BE2C (cell line): Measurements from ENCODE around the gene RNF17.

Experiments
- DNase-seq: peaks from one replicate; pipeline ENCODE4 v3.0.0-alpha.2; 2020
- H3K27me3 ChIP-seq: fragments of 250-450 bp; sonication (Bioruptor Pico); 2 replicates; pipeline ENCODE4 v1.5.1; 2020; ENCODE audit warnings: mild to moderate bottlenecking
- H3K36me3 ChIP-seq: fragments of 250-450 bp; sonication (Bioruptor Pico); 2 replicates; pipeline ENCODE4 v1.5.1; 2020; ENCODE audit warnings: mild to moderate bottlenecking
- H3K4me1 ChIP-seq: fragments of 250-450 bp; sonication (Bioruptor Pico); 2 replicates; pipeline ENCODE4 v1.5.1; 2020
- H3K4me3 ChIP-seq: 2 replicates; pipeline ENCODE4 v1.5.1; 2011; ENCODE audit warnings: low read depth, low read length
- H3K9me3 ChIP-seq: fragments of 250-450 bp; sonication (Bioruptor Pico); 2 replicates; pipeline ENCODE4 v1.5.1; 2020
- TF ChIP-seq, protein P1 (sequence below): IDR thresholded peaks from 2 replicates; pipeline ENCODE4 v1.5.1; 2012; ENCODE audit warnings: mild to moderate bottlenecking, low read depth, low read length

RNF17 gene

DNA sequence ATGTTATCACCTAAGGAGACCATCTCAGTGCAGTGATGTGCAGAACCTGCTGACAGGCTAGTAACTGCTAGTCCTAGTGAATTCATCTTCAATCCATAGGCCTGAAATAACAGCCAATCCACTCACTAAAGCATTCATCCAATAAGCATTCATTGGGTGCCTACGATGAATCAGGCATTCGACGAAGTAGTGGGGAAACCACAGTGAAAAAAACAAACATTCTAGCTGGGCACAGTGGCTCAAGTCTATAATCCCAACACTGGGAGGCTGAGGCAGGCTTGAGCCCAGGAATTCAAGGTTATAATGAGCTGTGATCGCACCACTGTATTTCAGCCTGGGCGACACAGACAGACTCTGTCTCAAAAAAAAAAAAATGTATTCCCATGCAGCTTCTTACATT is 135.6 kb downstream of the RNF17 start:
- Histone ChIP-seq H3K36me3 (peaks cover 13% of the 10 kb centered on the region), H3K27me3 (no peaks in the 10 kb centered on the region), H3K4me1 (no peaks in the 10 kb centered on the region), H3K9me3 (no peaks in the 10 kb centered on the region), H3K4me3 (no peak overlapping the region)
- TF ChIP-seq, protein P1, sequence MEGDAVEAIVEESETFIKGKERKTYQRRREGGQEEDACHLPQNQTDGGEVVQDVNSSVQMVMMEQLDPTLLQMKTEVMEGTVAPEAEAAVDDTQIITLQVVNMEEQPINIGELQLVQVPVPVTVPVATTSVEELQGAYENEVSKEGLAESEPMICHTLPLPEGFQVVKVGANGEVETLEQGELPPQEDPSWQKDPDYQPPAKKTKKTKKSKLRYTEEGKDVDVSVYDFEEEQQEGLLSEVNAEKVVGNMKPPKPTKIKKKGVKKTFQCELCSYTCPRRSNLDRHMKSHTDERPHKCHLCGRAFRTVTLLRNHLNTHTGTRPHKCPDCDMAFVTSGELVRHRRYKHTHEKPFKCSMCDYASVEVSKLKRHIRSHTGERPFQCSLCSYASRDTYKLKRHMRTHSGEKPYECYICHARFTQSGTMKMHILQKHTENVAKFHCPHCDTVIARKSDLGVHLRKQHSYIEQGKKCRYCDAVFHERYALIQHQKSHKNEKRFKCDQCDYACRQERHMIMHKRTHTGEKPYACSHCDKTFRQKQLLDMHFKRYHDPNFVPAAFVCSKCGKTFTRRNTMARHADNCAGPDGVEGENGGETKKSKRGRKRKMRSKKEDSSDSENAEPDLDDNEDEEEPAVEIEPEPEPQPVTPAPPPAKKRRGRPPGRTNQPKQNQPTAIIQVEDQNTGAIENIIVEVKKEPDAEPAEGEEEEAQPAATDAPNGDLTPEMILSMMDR, result no peak
- DNase-seq, result no peak

DNA sequence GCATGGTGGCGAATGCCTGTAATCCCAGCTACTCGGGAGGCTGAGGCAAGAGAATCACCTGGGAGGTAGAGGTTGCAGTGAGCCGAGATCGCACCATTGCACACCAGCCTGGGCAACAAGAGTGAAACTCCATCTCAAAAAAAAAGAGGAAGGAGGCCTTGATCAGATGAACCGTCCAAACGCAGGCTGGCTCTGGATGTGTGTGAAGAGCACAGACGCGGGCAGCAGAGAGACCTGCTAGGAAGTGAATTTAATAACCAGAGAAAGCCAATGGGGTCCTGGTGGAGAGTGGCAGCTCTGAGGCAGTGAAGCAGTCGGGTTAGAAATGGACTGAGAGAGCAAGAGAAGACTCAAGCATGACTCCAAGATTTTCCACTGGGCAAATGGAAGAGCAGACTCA is 136.5 kb downstream of the RNF17 start:
- peaks cover 19% of the 10 kb centered on the region for H3K36me3 ChIP-seq
- no peaks in the 10 kb centered on the region for H3K27me3 ChIP-seq
- H3K9me3 ChIP-seq, result no peaks in the 10 kb centered on the region
- TF ChIP-seq, protein P1, result no peak
- no peak for DNase-seq
- H3K4me1 ChIP-seq, result no peaks in the 10 kb centered on the region
- no peak overlapping the region for H3K4me3 ChIP-seq

DNA sequence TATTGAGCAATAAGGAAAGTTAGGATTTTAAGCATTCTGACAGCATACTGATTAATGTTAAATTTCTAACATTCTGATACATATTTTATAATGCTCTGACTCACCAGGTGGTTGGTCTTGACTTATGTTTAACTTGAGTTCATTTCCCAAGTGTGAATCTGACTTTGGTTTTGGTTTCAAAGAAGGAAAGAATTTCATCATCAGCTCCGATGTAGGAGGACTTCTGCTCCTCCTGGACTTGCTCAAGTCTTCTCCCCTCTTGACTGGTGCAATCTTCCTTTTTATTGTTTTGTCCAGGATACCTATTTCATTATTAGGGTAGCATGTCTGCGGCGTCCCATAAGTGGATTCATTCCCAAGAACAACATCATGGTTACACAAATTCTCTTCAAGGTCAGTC is 141.3 kb downstream of the RNF17 start:
- H3K9me3 ChIP-seq, result no peaks in the 10 kb centered on the region
- H3K4me1 ChIP-seq, result no peaks in the 10 kb centered on the region
- no peak overlapping the region for H3K4me3 ChIP-seq
- no peaks in the 10 kb centered on the region for H3K27me3 ChIP-seq
- H3K36me3 ChIP-seq, result peaks cover 32% of the 10 kb centered on the region
- no peak for DNase-seq
- TF ChIP-seq, protein P1, result no peak

DNA sequence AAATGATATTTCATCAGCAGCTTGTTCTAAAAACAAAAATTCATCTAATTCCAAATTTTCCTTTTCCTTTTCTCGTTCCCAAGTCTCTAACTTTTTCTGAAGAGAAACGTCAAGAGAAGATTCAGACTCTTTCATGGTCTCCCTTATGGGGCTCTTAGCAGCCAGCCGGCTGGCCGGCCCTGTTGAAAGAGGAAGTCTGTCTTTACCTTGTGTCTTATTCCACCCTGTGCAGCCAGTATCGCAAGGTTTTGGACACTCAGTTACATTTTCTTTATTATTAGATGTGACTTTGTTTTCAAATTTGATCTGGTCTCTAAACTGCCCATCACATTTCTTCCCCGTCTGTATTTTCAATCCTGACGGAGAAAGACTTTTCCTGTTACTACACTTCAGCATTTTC is 142.3 kb downstream of the RNF17 start:
- H3K4me1 ChIP-seq, result no peaks in the 10 kb centered on the region
- peaks cover 41% of the 10 kb centered on the region for H3K36me3 ChIP-seq
- no peak overlapping the region for H3K4me3 ChIP-seq
- no peaks in the 10 kb centered on the region for H3K9me3 ChIP-seq
- H3K27me3 ChIP-seq, result no peaks in the 10 kb centered on the region
- no peak for DNase-seq
- TF ChIP-seq, protein P1, result no peak

DNA sequence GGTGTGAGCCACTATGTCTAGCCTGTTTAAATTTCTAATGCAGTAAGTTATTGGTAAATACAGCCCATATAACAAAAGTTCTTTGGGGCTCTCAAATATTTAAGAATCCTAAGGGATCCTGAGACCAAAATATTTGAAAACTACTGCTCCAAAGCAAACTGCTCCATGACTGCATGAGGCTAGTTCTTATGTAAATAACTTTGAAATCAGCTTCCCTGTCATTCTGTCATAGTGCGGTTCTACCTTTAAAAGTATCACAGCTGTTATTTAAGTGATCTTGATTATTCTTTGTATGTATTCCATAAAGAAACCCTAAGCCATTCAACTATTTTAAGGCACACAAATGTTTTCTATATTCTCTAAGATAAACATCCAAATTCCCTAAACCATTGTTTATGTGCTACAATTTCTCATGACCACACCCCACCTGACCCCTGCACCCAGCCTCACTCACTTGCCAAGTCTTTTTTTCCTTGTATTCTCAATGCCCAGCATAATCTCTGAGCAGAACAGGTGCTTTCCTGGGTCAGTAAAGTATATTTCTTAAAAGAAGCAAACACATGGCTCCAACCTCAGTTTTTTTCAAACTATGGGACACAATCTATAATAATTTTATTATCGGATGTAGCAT is 146.6 kb downstream of the RNF17 start:
- Histone ChIP-seq H3K36me3 (peaks cover 33% of the 10 kb centered on the region), H3K4me3 (no peak overlapping the region), H3K4me1 (no peaks in the 10 kb centered on the region), H3K27me3 (no peaks in the 10 kb centered on the region), H3K9me3 (no peaks in the 10 kb centered on the region)
- TF ChIP-seq, protein P1, result no peak
- DNase-seq, result no peak

DNA sequence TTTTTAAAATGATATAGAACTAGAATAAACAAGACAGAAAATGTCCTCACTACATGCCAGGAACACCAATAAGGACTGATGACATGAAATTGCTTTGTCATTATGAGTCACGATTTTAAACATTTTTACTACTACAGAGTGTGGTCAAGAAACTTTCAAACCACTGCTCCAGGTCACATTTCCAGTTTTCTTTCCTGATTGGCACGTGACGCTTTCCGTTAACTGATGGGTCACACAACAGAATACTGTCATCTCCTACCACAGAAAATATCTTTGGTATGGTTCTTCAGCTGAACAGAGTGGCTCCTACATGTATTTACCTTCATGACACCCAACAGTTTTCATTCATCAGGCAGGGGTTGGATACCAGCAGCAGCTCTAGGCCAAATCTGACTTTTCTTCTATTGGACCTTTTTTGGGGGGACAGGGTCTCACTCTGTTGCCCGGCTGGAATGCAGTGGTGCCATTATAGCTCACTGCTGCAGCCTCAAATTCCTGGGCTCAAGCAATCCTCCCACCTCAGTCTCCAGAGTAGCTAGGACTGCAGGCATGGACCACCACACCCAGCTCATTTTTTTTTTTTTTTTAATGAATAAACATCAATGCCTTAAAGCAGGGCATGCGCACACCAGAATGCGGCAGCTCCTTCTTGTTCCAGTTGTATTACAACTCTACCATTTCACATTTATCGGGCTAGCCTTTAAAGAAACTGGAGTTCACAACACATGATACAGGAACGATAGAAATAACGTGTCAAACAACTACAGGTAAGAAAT is 147.4 kb downstream of the RNF17 start:
- Histone ChIP-seq H3K9me3 (no peaks in the 10 kb centered on the region), H3K4me3 (no peak overlapping the region), H3K27me3 (no peaks in the 10 kb centered on the region), H3K36me3 (peaks cover 26% of the 10 kb centered on the region), H3K4me1 (no peaks in the 10 kb centered on the region)
- no peak for DNase-seq
- TF ChIP-seq, protein P1, result no peak
